Liver (tissue), 9 donors: ENCODE measurements around the gene PYGL. TPM values are rescaled to one million over a fixed set of nuclear protein-coding genes. Genes with fewer than 3 reads are reported as not detected.

Source experiments
- DNase-seq: peaks from one replicate; pipeline ENCODE4 v3.0.0-alpha.2; 2017; ENCODE audit warnings: low spot score
- H3K27ac ChIP-seq, 2 donors: one replicate each; pipeline ENCODE4 v1.7.0; 2013; ENCODE audit warnings: inconsistent platforms in 2 of 2, low read length in 2 of 2, control low read depth in 1 of 2, low read depth in 1 of 2, mild to moderate bottlenecking in 1 of 2
- H3K27me3 ChIP-seq, 4 donors: one replicate each; pipeline versions ENCODE4 v1.6.1 to v1.7.0; 2013; ENCODE audit warnings: low read length in 3 of 4, inconsistent platforms in 1 of 4, mild to moderate bottlenecking in 1 of 4, moderate library complexity in 1 of 4; ENCODE audit not compliant: control insufficient read depth in 4 of 4, insufficient read depth in 4 of 4
- H3K36me3 ChIP-seq, 4 donors: one replicate each; pipeline versions ENCODE4 v1.6.1 to v1.7.0; 2013; ENCODE audit warnings: low read length in 3 of 4, mild to moderate bottlenecking in 3 of 4, low read depth in 1 of 4, moderate library complexity in 1 of 4; ENCODE audit not compliant: control insufficient read depth in 4 of 4, insufficient read depth in 3 of 4
- H3K4me1 ChIP-seq, 4 donors: one replicate each; pipeline versions ENCODE4 v1.6.1 to v1.7.0; 2013; ENCODE audit warnings: low read length in 3 of 4, mild to moderate bottlenecking in 3 of 4, moderate library complexity in 1 of 4; ENCODE audit not compliant: control insufficient read depth in 4 of 4, insufficient read depth in 4 of 4
- H3K4me3 ChIP-seq, 3 donors: one replicate each; pipeline versions ENCODE4 v1.6.1 to v1.7.0; 2013; ENCODE audit warnings: low read length in 3 of 3, control low read depth in 1 of 3, low read depth in 1 of 3, mild to moderate bottlenecking in 1 of 3
- H3K9ac ChIP-seq, 2 donors: one replicate each; pipeline ENCODE4 v1.7.0; 2013; ENCODE audit warnings: low read length in 2 of 2, mild to moderate bottlenecking in 2 of 2, moderate library complexity in 2 of 2, control low read depth in 1 of 2, low read depth in 1 of 2
- H3K9me3 ChIP-seq, 4 donors: one replicate each; pipeline versions ENCODE4 v1.6.1 to v1.7.0; 2013; ENCODE audit warnings: low read length in 3 of 4; ENCODE audit not compliant: control insufficient read depth in 4 of 4
- ATF3 ChIP-seq: IDR thresholded peaks from 2 replicates; pipeline ENCODE4 v1.6.1; 2016; ENCODE audit warnings: antibody characterized with exemption
- CTCF ChIP-seq: fragments of 150-350 bp; IDR thresholded peaks from 2 replicates; pipeline ENCODE4 v1.5.1; 2017; ENCODE audit warnings: improper control_type of control experiment, low read depth, low read length; ENCODE audit not compliant: missing input control
- EGR1 ChIP-seq, 2 donors: IDR thresholded peaks; 2 replicates each; pipeline ENCODE4 v1.6.1; 2016 to 2018; ENCODE audit warnings: antibody characterized with exemption in 2 of 2, low read depth in 2 of 2
- FOXA1 ChIP-seq: IDR thresholded peaks from 2 replicates; pipeline ENCODE4 v1.6.1; 2016; ENCODE audit warnings: antibody characterized with exemption
- FOXA2 ChIP-seq: IDR thresholded peaks from 2 replicates; pipeline ENCODE4 v1.6.1; 2016; ENCODE audit warnings: antibody characterized with exemption
- GABPA ChIP-seq, 2 donors: IDR thresholded peaks in 1 of 2; conservative IDR thresholded peaks in 1 of 2; 2 replicates each; pipeline ENCODE4 v1.6.1; 2016; ENCODE audit warnings: antibody characterized with exemption in 2 of 2, mild to moderate bottlenecking in 1 of 2, moderate library complexity in 1 of 2
- HNF4A ChIP-seq, 2 donors: conservative IDR thresholded peaks; 2 replicates each; pipeline ENCODE4 v1.6.1; 2016; ENCODE audit warnings: antibody characterized with exemption in 2 of 2, mild to moderate bottlenecking in 2 of 2
- HNF4G ChIP-seq: IDR thresholded peaks from 2 replicates; pipeline ENCODE4 v1.6.1; 2016; ENCODE audit warnings: antibody characterized with exemption
- JUND ChIP-seq, 2 donors: IDR thresholded peaks; 2 replicates each; pipeline ENCODE4 v1.6.1; 2016; ENCODE audit warnings: antibody characterized with exemption in 2 of 2
- MAX ChIP-seq: IDR thresholded peaks from 2 replicates; pipeline ENCODE4 v1.6.1; 2016; ENCODE audit warnings: antibody characterized with exemption
- NR2F2 ChIP-seq: IDR thresholded peaks from 2 replicates; pipeline ENCODE4 v1.6.1; 2016; ENCODE audit warnings: antibody characterized with exemption
- RAD21 ChIP-seq, 2 donors: IDR thresholded peaks; 2 replicates each; pipeline ENCODE4 v1.6.1; 2016; ENCODE audit warnings: antibody characterized with exemption in 2 of 2, mild to moderate bottlenecking in 2 of 2
- REST ChIP-seq: IDR thresholded peaks from 2 replicates; pipeline ENCODE4 v1.6.1; 2016; ENCODE audit warnings: antibody characterized with exemption, mild to moderate bottlenecking
- RXRA ChIP-seq, 2 donors: IDR thresholded peaks; 2 replicates each; pipeline ENCODE4 v1.6.1; 2017 to 2018; ENCODE audit warnings: antibody characterized with exemption in 2 of 2, mild to moderate bottlenecking in 1 of 2
- SP1 ChIP-seq: IDR thresholded peaks from 2 replicates; pipeline ENCODE4 v1.6.1; 2018; ENCODE audit warnings: antibody characterized with exemption, mild to moderate bottlenecking
- TAF1 ChIP-seq: conservative IDR thresholded peaks from 2 replicates; pipeline ENCODE4 v1.6.1; 2016; ENCODE audit warnings: antibody characterized with exemption, mild to moderate bottlenecking
- YY1 ChIP-seq: IDR thresholded peaks from 2 replicates; pipeline ENCODE4 v1.6.1; 2016; ENCODE audit warnings: antibody characterized with exemption, mild to moderate bottlenecking
- ZBTB33 ChIP-seq: IDR thresholded peaks from 2 replicates; pipeline ENCODE4 v1.6.1; 2016; ENCODE audit warnings: antibody characterized with exemption
- WGBS: extraction: QIAGEN DNeasy Blood & Tissue Kit; methylation state at CpG from one replicate; pipeline ENCODE4 v1.1.7; 2013; 5-methylcytosine and 5-hydroxymethylcytosine counted together
- polyA plus RNA-seq, 2 donors: library from polyadenylated mRNA; stranded (reverse) in 1 of 2; unstranded in 1 of 2; fragments of 200-250 nt in 1 of 2; fragments of >200 nt in 1 of 2; fragmentation: Nextera tagmentation in 1 of 2; extraction: Ambion mirVana in 1 of 2; gene quantifications; one replicate each; pipeline versions ENCODE4 v1.2.1 to v1.2.3, GENCODE V29; 2013 to 2015
- total RNA-seq, 2 donors: library from RNA; depleted of rRNA; stranded (reverse); fragments of >200 nt; gene quantifications; one replicate each; pipeline ENCODE4 v1.2.3, GENCODE V29; 2014
- donor health status: healthy.
- donor health status: healthy.
- donor health status: healthy.
- donor health status: healthy.
- donor health status: healthy.

The PYGL gene
- total and polyA plus RNA-seq, 4 donors: 53.0 to 109 (median 86.3) TPM

- Histone ChIP-seq H3K36me3 (no peaks in the 10 kb centered on the region), H3K27ac (no peak overlapping the region), H3K9ac (no peak overlapping the region), H3K4me1 (peaks cover 0 to 9% (median 5%) of the 10 kb centered on the region in 4 donors), H3K4me3 (no peak overlapping the region), H3K9me3 (no peaks in the 10 kb centered on the region), H3K27me3 (no peaks in the 10 kb centered on the region)
- 85% methylated on average over 5 of the region's 5 CpGs for WGBS
- no peak for TF ChIP-seq EGR1 (IDR thresholded peaks at IDR 0.05; ENCODE audit: low read depth in 2 of 2)
- no peak for TF ChIP-seq FOXA2
- TF ChIP-seq FOXA1: no peak
- no peak for TF ChIP-seq RXRA (IDR thresholded peaks at IDR 0.05)
- DNase-seq: no peak
Measured at GRCh38 chr14:50856660-50857059, 87.6 kb downstream of the PYGL start.

GRCh38 chr14:50855558-50855957 lies 88.7 kb downstream of the PYGL start:
- no peak for DNase-seq

More at GRCh38 chr14:50855558-50855957, 88.7 kb downstream of the PYGL start:
- peaks cover 0 to 9% (median 5%) of the 10 kb centered on the region in 4 donors for H3K4me1 ChIP-seq
- no peaks in the 10 kb centered on the region for H3K9me3 ChIP-seq
- TF ChIP-seq HNF4G (no peak), YY1 (no peak), CTCF (no peak), HNF4A (conservative IDR thresholded peaks at IDR 0.05) (no peak), NR2F2 (no peak), FOXA2 (no peak), MAX (no peak), REST (no peak), FOXA1 (no peak), TAF1 (no peak), GABPA (IDR thresholded peaks at IDR 0.05 in 1 of 2, conservative IDR thresholded peaks at IDR 0.05 in 1 of 2) (no peak), JUND (IDR thresholded peaks at IDR 0.05) (no peak), RXRA (IDR thresholded peaks at IDR 0.05) (no peak), EGR1 (IDR thresholded peaks at IDR 0.05; ENCODE audit: low read depth in 2 of 2) (no peak), ATF3 (no peak), SP1 (no peak), RAD21 (IDR thresholded peaks at IDR 0.05) (no peak), ZBTB33 (no peak)
- no peak overlapping the region for H3K4me3 ChIP-seq
- H3K9ac ChIP-seq: no peak overlapping the region
- H3K36me3 ChIP-seq: no peaks in the 10 kb centered on the region
- no peaks in the 10 kb centered on the region for H3K27me3 ChIP-seq
- no peak overlapping the region for H3K27ac ChIP-seq
- WGBS: 89% methylated on average over 1 of the region's 1 CpG

Other genes with a start within 250 kb of the PYGL start
- 10 to 100 TPM in 1 of 2 donors, 1 to 10 TPM in 1; 6.0 to 11.1 TPM for gene NIN, start 113.3 kb downstream of the PYGL start, total RNA-seq
- gene NIN, start 113.3 kb downstream of the PYGL start, polyA plus RNA-seq: 1 to 10 TPM; 1.7 to 2.1 TPM
- under 1 TPM in 1 of 2 donors, not detected in 1; 0.09 TPM for gene ABHD12B, start 72.4 kb downstream of the PYGL start, total RNA-seq
- gene ABHD12B, start 72.4 kb downstream of the PYGL start, polyA plus RNA-seq: under 1 TPM in 1 of 2 donors, not detected in 1; 0.58 TPM
- 1 to 10 TPM in 1 of 2 donors, under 1 TPM in 1; 0.14 to 1.6 TPM for gene TRIM9, start 150.6 kb upstream of the PYGL start, total RNA-seq
- gene TRIM9, start 150.6 kb upstream of the PYGL start, polyA plus RNA-seq: under 1 TPM; 0.09 to 0.22 TPM